MM.1S (cell line): ENCODE measurements around the gene MAPKAP1.

ENCODE experiments used
- DNase-seq: peaks from one replicate; pipeline ENCODE4 v3.0.0-alpha.2; 2015
- H2AFZ ChIP-seq: fragments of 300-600 bp; sonication (generic); 2 replicates; pipeline ENCODE4 v1.6.0; 2016; ENCODE audit warnings: antibody characterized with exemption, low read length
- H3F3A ChIP-seq: fragments of 300-600 bp; sonication (generic); 2 replicates; pipeline ENCODE4 v1.6.1; 2016; ENCODE audit warnings: mild to moderate bottlenecking, antibody characterized with exemption, low read length, moderate library complexity, mixed read lengths; ENCODE audit not compliant: insufficient read depth
- H3K27ac ChIP-seq: fragments of 300-600 bp; sonication (generic); 2 replicates; pipeline ENCODE4 v1.5.1; 2016; ENCODE audit warnings: mild to moderate bottlenecking, low read length
- H3K27me3 ChIP-seq: fragments of 300-600 bp; sonication (generic); replicated peaks from 2 replicates; pipeline ENCODE4 v1.6.0; 2016; ENCODE audit warnings: low read length; ENCODE audit not compliant: insufficient read depth
- H3K36me3 ChIP-seq: fragments of 300-600 bp; sonication (generic); replicated peaks from 2 replicates; pipeline ENCODE4 v1.6.1; 2016; ENCODE audit warnings: mild to moderate bottlenecking, low read length, mixed read lengths; ENCODE audit not compliant: insufficient read depth
- H3K4me1 ChIP-seq: fragments of 300-600 bp; sonication (generic); 2 replicates; pipeline ENCODE4 v1.6.1; 2016; ENCODE audit warnings: low read length, mixed read lengths
- H3K4me2 ChIP-seq: fragments of 300-600 bp; sonication (generic); 2 replicates; pipeline ENCODE4 v1.6.0; 2016; ENCODE audit warnings: low read depth, low read length
- H3K4me3 ChIP-seq: fragments of 300-600 bp; sonication (generic); 2 replicates; pipeline ENCODE4 v1.5.1; 2016; ENCODE audit warnings: low read length, mixed read lengths
- H3K79me2 ChIP-seq: fragments of 300-600 bp; sonication (generic); 2 replicates; pipeline ENCODE4 v1.6.1; 2016; ENCODE audit warnings: mixed run types, low read length, mixed read lengths
- H3K9ac ChIP-seq: fragments of 300-600 bp; sonication (generic); 2 replicates; pipeline ENCODE4 v1.6.1; 2016; ENCODE audit warnings: low read length, mixed read lengths
- H3K9me2 ChIP-seq: fragments of 300-600 bp; sonication (generic); replicated peaks from 2 replicates; pipeline ENCODE4 v1.6.1; 2016; ENCODE audit warnings: mild to moderate bottlenecking, low read length, mixed read lengths; ENCODE audit not compliant: insufficient read depth
- H3K9me3 ChIP-seq: fragments of 300-600 bp; sonication (generic); replicated peaks from 2 replicates; pipeline ENCODE4 v1.6.1; 2016; ENCODE audit warnings: mild to moderate bottlenecking, low read length, mixed read lengths; ENCODE audit not compliant: insufficient read depth
- H4K20me1 ChIP-seq: fragments of 300-600 bp; sonication (generic); 2 replicates; pipeline ENCODE4 v1.6.1; 2016; ENCODE audit warnings: mild to moderate bottlenecking, low read length, moderate library complexity, mixed read lengths; ENCODE audit not compliant: insufficient read depth
- EZH2 ChIP-seq: fragments of 300-600 bp; sonication (generic); optimal IDR thresholded peaks from 2 replicates; pipeline ENCODE3; 2017; ENCODE audit warnings: low read depth, mild to moderate bottlenecking, antibody characterized with exemption, low read length, mixed read lengths
- EZH2phosphoT487 ChIP-seq: fragments of 300-600 bp; sonication (generic); IDR thresholded peaks from 2 replicates; pipeline ENCODE4 v1.6.1; 2018; ENCODE audit warnings: antibody characterized with exemption, low read length
- TF ChIP-seq, protein P1 (sequence below): fragments of 300-600 bp; sonication (generic); IDR thresholded peaks from 2 replicates; pipeline ENCODE4 v1.5.1; 2016; ENCODE audit warnings: antibody characterized with exemption, low read length, mixed read lengths

The MAPKAP1 gene

DNA sequence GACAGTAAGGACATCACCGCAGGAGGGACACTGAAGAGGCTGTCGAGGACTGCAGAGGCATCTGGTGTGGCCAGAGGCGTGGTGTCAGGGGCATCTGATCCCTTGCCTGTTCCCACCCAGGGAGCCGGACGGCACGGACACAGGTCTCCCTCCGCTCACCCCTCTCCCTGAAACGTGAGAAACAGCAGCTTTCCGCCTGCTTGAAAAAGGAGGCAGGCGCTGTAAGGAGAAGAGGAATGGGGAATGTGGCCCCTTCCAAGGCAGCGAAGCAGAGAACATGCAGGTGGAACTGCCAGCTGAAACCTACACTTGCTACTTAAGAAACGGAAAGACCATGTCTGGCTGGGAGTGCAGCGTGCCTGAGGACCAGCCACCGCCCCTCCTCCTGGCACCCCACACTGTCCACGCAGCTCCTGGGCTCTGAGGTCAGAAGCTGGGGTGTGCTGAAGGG lies 269.2 kb downstream of the MAPKAP1 start:
- Histone ChIP-seq H3K4me1 (no peaks in the 10 kb centered on the region), H3K4me2 (no peak overlapping the region), H3K4me3 (no peak overlapping the region), H3K9ac (no peak overlapping the region), H3K27ac (no peak overlapping the region), H4K20me1 (no peaks in the 10 kb centered on the region), H3K9me3 (no peaks in the 10 kb centered on the region), H3K9me2 (no peaks in the 10 kb centered on the region), H3K79me2 (no peaks in the 10 kb centered on the region), H2AFZ (no peak overlapping the region), H3F3A (no peaks in the 10 kb centered on the region), H3K27me3 (no peaks in the 10 kb centered on the region), H3K36me3 (no peaks in the 10 kb centered on the region)
- TF ChIP-seq EZH2 (no peak), EZH2phosphoT487 (no peak)
- DNase-seq = no peak

DNA sequence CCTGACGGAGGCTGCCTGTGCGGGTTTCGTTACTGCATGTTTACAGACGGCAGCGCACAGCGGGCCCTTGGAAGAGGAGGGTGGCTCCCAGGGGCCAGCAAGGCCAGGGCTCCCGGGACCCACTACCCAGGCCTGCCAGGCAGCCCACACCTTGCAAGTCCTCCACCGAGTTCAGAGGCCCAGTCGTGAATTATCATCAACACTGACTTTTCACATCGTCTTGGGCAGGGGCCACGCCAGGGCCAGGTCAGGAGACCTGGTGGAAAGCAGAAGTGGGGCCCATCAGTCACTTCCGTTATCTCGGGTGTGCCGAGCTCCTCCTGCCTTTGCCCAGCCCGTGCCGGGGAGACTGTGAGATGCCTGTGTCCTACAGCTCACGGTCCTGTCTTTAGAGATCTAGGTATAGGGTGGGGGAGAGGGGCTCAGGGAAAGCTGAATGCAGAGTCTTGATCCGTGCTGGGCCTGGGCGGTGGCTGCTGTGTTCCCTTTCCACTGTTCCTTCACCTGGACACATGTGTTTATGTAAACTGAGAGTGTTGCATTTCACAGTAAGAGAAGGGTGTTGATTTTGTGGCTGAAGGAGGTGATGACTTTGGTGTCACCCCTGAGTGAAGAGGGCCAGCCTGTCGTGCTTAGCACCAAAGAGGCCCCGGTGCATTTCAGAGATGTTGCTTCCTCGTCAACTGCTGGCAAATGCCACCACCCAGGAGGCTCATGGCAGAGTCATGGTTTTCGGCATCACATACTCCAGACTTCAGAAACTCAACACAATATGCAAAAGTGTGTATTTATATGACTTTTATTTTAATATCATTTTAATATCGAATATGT lies 270.2 kb downstream of the MAPKAP1 start:
- H3K36me3 ChIP-seq = no peaks in the 10 kb centered on the region
- H3K9ac ChIP-seq = no peak overlapping the region
- no peak overlapping the region for H3K27ac ChIP-seq
- no peaks in the 10 kb centered on the region for H4K20me1 ChIP-seq
- DNase-seq = no peak
- H3K4me3 ChIP-seq = no peak overlapping the region
- no peak for TF ChIP-seq EZH2
- TF ChIP-seq, protein P1, sequence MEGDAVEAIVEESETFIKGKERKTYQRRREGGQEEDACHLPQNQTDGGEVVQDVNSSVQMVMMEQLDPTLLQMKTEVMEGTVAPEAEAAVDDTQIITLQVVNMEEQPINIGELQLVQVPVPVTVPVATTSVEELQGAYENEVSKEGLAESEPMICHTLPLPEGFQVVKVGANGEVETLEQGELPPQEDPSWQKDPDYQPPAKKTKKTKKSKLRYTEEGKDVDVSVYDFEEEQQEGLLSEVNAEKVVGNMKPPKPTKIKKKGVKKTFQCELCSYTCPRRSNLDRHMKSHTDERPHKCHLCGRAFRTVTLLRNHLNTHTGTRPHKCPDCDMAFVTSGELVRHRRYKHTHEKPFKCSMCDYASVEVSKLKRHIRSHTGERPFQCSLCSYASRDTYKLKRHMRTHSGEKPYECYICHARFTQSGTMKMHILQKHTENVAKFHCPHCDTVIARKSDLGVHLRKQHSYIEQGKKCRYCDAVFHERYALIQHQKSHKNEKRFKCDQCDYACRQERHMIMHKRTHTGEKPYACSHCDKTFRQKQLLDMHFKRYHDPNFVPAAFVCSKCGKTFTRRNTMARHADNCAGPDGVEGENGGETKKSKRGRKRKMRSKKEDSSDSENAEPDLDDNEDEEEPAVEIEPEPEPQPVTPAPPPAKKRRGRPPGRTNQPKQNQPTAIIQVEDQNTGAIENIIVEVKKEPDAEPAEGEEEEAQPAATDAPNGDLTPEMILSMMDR = no peak
- no peak for TF ChIP-seq EZH2phosphoT487
- H3K79me2 ChIP-seq = no peaks in the 10 kb centered on the region
- H3K27me3 ChIP-seq = no peaks in the 10 kb centered on the region
- no peaks in the 10 kb centered on the region for H3F3A ChIP-seq
- H3K9me3 ChIP-seq = no peaks in the 10 kb centered on the region
- no peak overlapping the region for H2AFZ ChIP-seq
- no peaks in the 10 kb centered on the region for H3K4me1 ChIP-seq
- no peaks in the 10 kb centered on the region for H3K9me2 ChIP-seq
- H3K4me2 ChIP-seq = no peak overlapping the region

DNA sequence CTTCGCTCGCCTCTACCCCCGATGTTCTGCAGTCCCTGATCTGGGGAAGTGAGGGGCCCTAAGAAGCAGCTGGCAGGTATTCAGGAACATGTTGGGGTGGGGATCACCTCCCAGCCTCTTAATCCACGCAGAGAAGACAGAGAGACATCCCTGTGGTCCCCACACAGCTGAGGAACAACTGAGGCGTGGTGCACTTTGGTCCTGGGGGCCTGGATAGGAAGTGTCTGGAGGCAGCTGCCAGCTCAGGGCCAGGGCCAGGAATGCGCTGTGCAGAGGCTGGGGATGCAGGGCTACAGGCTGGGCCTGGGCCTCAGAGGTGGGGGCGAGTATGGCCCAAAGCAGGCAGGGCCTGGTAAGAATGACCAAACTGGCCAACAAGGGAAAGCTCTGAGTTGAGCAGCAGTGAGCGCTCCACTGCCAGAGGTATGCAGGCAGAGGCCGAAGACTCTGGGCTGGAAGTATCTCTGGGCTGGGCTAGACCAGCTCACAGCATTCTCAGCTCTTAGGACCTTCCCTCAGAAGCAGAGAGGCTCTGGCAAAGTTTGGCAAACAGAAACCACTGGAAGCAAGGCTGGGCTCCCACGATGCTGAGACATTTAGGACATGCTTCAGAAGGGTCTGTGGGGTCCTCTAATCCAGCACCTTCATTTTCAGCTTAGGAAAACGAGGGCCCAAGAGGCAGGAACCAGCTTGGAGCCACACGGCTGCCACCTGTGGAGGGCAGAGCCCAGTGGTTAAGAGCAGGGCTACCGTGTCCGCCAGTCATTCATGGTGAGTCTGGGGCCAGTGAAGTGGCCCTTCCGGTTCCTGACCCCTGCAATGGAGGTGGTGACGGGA lies 271.0 kb downstream of the MAPKAP1 start:
- Histone ChIP-seq H3K4me1 (no peaks in the 10 kb centered on the region), H3K79me2 (no peaks in the 10 kb centered on the region), H3K4me2 (no peak overlapping the region), H3F3A (no peaks in the 10 kb centered on the region), H3K36me3 (no peaks in the 10 kb centered on the region), H3K4me3 (no peak overlapping the region), H3K9me3 (no peaks in the 10 kb centered on the region), H3K27me3 (no peaks in the 10 kb centered on the region), H3K9me2 (no peaks in the 10 kb centered on the region), H3K9ac (no peak overlapping the region), H3K27ac (no peak overlapping the region), H2AFZ (no peak overlapping the region), H4K20me1 (no peaks in the 10 kb centered on the region)
- no peak for DNase-seq
- TF ChIP-seq EZH2 = no peak
- TF ChIP-seq, protein P1 = no peak
